ENCODE results near the gene CLDN16.

Gene CLDN16

DNA sequence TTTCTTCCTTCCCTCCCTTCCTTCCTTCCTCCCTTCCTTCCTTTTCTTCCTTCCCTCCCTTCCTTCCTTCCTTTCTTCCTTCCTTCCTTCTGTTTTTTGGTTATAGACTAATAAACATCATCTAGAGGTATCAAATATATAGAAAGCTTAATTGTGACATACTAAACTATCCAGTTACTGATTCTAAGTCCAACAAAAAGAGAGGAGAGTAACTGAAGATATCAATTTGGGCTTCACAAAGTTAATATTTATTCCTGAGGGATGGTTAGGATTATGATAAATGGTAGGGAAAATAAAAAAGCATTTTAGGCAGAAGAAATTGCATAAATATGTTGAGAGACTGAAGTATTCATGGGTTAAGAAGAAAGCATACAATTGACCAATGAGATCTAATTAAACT, 7.8 kb upstream of the CLDN16 start:
- DNase-seq (ENCODE audit: low spot score) = no peak

DNA sequence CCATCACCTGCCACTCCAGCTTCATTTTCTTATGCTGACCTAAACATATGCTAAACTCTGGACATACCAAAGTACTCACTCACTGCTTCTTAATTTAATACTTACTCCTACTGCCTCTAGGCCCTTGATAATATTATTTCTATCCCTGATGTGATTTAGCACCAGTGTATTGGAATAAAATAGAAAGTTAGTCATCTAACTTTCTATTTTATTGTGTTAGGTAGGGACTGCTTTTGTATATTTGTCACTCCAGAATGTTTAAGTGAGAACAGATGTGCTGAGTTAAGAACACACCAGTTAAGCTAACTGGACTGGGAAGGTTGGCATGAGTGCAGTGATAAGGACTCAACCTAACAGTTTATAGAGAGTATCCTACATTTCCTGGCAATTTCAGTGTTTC, 6.5 kb upstream of the CLDN16 start:
- no peak for DNase-seq (ENCODE audit: low spot score)

DNA sequence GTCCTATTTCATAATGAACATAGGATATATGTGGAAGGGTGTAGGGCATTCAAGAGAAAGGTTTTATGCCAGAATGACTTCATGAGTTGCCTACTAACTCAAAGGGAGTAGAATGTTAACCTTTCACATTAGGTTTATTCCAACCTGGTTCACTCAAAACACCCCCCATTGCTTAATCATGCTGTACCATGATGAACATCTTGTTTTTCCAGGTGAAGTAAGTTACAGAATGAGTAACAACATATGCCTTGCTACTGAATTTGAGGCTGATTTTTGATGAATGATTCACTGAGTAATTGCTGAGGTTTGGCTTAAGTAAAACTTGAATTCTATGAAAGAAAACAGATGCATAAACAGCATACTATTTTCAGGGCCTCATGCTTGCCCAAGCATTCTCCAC, 5.9 kb upstream of the CLDN16 start:
- DNase-seq (ENCODE audit: low spot score) = peak; percentile 13

DNA sequence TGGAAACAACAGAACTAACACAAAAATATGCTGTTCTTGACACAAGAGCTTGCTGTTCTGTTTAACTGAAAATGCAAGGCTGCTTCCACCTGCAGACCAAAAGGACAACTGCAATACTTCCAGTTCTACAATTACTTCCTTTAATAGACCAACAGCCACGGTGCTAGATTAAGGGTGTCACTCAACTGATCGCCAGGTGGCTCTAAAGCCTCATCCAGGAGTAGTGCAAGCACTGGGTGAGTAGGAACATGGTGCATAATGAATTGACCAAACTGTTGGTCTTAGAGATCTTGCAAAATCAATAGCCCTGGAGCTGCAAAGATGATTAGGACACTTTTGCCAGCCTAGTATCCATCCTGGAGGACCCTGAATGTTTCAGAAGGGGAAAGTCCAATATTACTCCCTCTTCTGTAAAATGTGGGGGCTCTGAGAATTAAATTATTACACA, 3.6 kb upstream of the CLDN16 start:
- peak; percentile 24 for DNase-seq (ENCODE audit: low spot score)

DNA sequence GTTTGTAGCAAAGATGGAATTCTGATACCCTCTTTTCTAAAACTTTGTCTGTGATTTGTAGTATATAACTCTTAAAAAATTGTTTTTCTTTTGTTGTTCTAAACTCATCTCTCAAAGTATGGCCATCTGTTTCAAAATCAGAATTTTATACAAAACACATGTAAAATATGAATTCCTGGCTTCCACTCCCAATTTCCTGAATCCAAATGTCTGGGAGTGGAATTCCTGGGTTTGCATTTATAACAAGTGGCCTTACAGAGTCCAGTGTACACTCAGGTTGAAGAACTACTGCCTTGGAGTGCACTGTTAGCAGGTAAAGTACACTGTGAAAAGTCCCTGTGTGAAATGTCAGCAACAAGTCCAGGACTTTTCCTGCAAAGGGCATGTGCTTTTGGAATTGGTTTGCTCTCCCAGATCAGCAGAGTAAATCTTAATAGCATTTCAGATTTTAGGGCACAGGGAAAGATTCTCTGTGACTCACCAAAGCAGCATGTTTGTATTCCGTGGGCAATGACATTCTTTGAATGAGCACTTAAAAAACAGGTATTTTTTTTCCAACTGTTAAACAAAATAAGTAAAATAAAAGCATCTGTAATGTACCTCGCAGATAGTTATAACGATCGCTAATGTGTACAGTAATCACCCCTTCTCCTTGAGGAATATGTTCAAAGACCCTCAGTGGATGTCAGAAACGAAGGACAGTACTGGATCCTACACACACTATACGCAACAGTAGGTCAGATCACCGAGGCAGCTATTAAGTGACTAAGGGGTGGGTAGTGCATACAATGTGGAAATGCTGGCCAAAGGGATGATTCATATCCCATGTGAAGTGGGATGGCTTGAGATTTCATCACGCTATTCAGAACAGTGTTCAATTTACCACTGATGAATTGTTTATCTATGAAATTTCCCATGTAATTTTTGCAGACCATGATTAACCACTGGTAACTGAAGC, 2.0 kb upstream of the CLDN16 start:
- peak; percentile 73 for DNase-seq (ENCODE audit: low spot score)

DNA sequence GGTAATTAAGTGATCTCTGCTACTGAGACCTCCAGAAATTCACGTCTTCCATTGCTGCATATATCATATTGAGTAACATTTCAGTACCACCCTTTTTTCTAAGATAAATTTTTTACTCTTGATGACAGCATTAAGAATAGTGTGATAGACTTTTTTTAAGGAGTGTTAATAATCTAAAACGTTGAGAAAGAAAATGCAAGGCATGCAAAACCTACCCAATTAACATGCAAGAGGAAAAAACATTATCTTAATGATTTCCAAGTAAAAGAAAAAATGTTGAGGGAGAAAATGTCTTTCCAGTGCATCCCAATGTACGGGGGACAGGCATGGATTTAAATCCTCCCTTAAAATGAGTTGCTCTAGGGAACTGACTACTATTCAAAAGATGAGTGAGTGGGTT, 740 bp downstream of the CLDN16 start:
- no peak for DNase-seq (ENCODE audit: low spot score)

DNA sequence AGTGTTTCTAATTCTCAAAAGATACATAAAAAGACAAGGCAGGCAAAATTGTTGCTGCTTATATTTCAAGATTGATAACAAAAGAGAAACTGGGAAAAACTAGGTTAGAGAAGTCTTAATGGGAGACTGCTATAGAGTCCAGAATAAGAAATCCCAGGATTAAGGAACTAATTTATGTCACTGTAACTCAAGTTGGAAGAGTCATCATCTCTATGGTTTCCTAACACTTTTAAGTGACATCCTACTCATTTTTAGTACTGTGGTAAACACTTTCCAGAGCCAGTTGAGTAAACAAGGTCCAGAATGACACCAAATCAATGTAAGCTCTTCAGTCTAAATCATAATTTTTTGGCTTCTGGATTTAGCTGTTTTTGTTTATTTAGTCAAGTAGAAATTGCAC, 8.0 kb downstream of the CLDN16 start:
- no peak for DNase-seq (ENCODE audit: low spot score)

DNA sequence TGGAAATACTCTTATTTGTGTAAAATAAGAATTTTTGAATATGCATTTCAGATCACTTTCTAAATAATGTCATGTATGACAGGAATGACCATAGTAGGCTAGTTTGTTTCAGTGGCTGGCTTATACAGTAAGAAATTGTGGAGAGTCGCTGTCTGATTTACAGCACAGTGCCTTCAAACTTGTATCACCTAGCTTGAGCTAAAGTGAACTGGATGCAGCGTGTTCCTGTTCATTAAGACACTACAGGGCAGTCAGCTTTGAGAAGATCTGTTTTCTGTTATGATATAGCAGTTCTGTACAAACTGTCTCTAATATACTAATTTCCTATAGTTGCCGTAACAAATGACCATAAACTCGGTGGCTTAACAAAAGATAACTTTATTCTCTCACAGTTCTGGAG, 9.9 kb downstream of the CLDN16 start:
- DNase-seq (ENCODE audit: low spot score) = no peak

DNA sequence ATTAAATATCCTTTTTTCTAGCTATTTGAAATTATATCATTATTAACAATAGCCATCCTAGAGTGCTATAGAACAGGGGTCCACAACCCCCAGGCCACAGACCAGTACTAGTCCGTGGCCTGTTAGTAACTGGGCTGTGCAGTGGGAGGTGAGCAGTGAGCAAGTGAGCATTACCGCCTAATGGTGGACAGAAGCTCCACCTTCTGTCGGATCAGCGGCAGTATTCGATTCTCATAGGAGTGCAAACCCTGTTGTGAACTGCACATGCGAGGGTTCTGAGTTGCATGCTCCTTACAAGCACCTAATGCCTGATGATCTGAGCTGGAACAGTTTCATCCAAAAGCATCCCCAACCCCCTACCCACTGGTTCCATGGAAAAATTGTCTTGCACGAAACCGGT, 11.7 kb downstream of the CLDN16 start:
- no peak for DNase-seq (ENCODE audit: low spot score)

DNA sequence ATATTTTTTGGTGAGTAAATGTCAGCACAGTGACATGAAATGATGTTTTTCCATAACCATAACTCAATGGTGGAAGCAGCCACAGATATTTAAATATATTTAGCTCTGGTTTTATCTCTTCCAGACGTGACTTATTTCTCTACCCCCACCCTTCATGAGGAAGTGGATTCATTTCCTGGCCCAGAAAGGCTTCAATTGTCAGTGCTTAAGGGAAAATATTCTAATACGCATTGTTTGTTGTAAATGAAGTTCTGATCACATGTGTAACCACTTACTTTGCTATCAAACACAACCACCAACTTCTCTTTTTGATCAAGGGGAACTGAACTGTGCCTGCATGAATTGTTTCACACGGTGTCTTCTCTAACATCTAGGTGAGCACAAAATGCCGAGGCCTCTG, 14.0 kb downstream of the CLDN16 start:
- no peak for DNase-seq (ENCODE audit: low spot score)

DNA sequence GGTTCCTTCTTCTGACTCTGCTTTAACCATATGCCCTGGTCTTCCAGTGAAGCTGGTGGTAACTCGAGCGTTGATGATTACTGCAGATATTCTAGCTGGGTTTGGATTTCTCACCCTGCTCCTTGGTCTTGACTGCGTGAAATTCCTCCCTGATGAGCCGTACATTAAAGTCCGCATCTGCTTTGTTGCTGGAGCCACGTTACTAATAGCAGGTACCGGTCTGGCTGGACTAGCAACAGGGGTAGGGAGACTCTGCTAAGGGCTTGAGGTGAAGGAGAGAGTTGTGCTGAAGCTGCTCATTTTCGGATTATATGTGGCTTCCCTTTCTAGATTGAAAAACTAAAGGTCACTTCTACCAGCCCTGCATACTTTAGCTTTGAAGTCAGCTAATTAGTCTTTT, 16.8 kb downstream of the CLDN16 start:
- DNase-seq (ENCODE audit: low spot score) = no peak

DNA sequence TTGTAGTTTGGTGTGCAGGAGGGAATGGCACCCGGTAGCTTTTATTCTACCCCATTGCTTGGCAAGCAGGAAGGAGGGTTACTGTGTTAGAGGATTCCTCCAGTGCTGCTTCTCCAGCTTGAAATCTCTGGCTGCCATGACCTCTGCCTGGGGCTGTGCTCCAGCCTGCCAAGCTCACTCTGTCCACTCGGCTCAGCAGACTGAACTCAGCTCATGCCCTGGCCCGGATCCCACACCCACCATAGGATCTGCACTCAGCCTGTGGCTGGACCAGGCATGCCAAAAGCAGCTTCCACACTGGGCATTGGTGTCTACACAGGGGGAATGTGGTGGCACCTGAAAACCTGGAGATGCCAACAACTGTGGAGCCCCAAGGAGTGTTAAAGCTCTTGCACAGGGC, 26.3 kb downstream of the CLDN16 start:
- no peak for DNase-seq (ENCODE audit: low spot score)

DNA sequence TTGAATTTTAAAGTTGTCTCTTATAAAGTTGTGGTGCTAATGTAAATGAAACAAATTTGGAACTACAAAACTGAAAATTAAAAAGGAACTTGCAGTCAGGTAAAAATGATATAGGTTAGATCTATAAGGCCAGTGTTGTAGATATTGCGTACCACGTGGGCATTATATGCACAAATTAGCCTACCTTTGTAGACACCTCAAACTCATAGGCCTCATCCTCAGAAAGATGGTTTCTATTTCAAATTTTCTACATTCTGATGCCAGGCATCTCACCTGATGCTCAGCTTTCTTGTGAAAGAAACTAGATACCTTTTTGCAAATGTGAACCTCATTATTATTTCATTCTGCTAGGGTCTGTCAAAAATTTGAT, 36.1 kb downstream of the CLDN16 start:
- no peak for DNase-seq (ENCODE audit: low spot score)

DNA sequence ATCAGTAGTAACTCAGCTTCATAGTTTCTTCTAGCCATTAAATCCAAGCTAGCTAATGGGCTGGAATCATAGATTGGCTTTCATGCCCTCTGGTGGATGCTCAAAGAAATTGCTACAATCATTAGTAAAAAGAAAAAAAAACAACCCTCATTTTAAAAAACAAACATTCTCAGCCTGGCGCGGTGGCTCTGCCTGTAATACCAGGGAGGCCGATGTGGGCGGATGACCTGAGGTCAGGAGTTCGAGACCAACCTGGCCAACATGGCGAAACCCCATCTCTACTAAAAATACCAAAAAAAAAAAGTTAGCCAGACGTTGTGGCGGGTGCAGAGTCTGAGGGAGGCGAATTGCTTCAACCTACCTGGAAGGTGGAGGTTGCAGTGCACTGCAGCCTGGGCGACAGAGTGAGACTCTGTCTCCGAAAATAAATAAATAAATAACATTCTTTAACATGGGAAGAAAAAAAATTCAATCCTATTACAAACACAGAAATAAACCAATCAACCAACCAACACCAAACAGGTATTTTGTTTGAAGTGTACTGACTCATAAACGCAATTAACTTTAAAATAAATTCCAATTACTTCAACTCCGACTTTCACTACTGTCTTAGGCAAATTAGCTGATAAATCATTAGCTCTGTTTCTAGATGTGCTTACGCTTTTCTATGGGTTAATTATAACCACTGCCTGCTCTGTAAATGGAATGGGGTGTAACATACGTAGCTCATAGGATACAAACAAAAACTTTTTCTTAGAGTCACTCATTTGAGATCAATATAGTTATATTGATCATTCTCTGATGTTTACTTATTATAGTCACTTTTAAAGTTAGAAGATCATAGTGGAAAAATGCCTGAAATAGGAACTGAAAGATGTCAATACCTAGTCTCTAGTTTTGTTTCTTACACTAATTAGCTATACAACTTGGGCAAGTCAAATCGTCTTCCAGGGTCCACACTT, 36.8 kb downstream of the CLDN16 start:
- DNase-seq (ENCODE audit: low spot score) = peak; percentile 58

DNA sequence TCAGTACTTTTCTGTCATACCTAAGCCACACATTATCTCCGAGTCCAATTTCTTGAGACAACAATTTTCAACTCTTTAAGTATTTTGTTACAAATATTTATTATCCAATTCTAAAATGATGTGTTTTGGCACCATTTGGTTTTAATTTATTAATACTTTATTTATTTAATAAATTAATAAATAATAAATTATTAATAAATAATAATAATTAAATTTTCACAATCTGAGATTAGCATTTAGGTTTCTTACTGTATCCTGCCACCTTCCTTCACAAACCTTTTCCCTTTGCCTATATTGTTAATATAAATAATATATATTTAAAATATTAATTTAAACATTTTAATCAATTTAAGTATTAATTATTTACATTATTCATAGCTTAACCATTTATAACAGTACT, 37.9 kb downstream of the CLDN16 start:
- no peak for DNase-seq (ENCODE audit: low spot score)

DNA sequence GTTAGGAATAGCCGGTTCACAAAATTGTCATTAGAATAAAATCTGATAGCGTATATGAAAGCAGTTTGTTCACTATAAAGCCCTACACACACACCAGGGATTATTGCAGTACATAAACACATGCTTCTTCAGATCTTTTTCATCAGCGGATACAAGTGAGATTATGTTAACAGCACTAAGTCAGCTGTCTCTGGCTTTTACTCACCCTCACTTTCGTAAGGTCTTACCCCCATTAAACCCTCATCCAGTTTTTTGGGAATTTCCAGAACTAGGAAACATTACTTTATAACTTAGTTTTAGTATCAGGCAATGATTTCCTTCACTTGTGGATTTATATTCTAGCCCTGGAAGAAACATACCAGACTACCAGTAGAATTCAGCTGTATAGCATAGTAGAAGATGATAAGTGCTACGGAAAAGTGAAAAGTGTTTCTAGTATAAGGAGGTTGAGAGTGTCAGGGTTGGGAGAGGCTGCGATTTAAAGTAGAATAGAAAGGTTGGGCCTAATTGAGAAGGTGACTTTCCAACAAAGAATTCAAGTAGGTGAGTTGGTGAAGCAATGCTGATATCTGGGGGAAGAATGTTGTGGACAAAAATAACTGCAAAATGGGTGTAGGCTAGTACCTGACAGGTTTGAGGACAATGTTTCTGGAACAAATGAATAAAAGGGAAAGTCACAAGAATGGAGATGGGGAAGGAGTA, 39.0 kb downstream of the CLDN16 start:
- no peak for DNase-seq (ENCODE audit: low spot score)

DNA sequence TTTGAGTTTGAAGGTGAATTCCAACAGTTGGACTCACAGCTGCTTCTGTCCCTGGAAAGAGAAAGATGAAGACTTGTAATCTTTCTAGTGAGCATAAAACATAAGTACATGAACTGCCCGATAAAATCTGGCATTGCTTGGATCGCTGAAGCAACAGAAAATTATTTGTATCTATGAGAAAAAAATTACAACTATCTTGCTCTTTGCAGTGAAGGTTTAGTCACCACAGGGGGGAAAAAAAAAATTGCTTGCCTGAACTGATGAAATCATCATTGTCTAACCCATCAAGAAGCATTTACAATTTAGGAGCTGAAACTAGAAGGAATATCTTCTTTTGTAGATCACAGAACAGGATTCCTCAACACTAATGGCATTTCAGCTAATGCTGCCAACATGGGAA, 41.7 kb downstream of the CLDN16 start:
- DNase-seq (ENCODE audit: low spot score) = peak; percentile 15

DNA sequence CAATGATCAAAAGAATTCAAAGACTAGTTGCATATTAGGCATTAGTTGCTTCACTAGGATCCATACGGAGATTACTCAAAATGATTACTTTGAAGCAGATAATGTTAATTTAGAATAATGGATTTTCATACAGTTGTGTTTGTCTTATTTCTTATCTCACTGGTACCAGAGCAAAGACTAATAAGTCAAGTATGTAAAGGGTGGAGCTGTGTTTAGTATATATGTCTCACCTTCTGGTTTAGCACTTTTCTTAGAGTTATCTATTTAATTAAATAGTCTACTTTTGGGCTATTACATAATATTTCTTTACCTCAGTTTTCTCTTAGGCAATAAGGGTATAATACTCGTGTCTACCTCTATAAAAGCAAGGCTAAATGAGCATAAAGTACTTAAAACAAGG, 42.9 kb downstream of the CLDN16 start:
- DNase-seq (ENCODE audit: low spot score) = no peak

DNA sequence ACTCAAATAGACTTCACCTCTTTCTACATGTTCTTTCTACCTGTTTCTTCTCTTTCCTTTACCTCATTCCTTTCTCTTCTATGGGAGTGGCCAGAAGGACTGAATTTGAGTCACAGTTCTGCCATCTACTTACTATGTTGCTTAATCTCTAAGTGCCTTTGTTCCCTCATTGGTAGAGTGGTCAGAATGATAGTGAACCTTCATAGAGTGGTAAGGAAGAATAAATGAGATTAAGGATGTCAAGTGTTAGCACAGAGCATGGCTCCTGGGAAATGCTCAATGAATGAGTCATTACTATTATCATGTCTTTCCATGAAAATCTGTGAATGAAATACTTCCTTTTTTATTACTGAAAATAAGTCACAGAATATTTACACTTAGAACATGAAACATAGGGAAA, 44.3 kb downstream of the CLDN16 start:
- DNase-seq (ENCODE audit: low spot score) = peak; percentile 9

DNA sequence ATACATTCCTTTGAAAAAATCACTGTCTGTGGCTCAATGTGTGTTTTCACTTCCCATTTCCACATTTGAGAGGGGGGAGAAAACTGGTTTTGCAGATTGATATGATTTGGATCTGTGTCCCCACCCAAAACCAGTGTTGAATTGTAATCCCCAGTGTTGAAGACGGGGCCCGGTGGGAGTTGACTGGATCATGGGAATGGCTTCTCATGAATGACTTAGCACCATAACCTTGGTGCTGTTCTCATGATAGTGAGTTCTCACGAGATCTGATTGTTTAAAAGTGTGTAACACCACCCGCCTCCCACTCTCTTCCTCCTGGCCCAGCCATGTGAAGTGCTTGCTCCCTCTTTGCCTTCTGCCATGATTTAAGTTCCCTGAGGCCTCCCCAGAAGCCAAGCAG, 45.7 kb downstream of the CLDN16 start:
- no peak for DNase-seq (ENCODE audit: low spot score)

DNA sequence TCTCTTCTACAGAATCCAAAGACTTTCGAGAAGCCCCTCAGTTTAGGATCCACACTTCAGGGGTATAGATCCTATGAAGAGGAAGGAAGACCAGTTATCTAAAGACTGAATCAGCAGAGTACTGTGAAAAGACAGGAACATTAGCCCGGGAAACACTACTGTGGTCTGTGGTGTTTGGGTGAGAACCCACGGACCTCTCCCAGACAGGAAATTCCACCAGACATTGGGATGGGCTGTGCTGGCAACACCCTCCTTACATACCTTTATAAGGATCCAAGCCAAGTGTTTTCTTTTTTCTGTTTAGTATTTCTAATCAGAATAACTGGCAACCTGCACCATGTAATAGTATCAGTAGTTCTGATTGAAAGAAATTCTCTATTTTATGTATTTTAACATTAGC, 47.7 kb downstream of the CLDN16 start:
- no peak for DNase-seq (ENCODE audit: low spot score)

DNA sequence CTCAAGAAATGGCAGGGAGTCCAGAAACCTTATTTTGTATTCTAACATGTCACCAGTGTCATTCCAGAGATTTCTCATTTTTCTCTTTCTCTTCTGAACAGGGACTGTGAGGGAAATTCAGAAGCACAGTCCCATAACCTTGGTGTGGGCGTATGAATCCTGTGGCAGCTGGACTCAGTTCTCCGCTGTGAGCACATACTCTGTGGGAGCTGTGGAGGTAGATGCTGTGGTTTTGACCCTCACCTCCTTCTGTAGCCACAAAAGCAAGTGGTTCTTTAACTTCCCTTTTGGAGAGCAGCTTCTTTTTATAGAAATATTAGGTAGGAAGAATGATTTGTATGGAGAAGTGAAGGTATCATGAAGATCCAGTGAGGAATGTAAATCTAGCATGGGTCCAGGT, 48.4 kb downstream of the CLDN16 start:
- DNase-seq (ENCODE audit: low spot score) = no peak

All from AG20443 (cell line).